SK-N-MC (cell line): Measurements from ENCODE around the gene RPH3AL.

Experiments
- EZH2 ChIP-seq: fragments of 200-600 bp; sonication (generic); IDR thresholded peaks from one replicate; pipeline ENCODE4 v1.6.1; 2017; ENCODE audit warnings: antibody characterized with exemption
- FOXP2 ChIP-seq: optimal IDR thresholded peaks from 2 replicates; pipeline ENCODE3; 2011; ENCODE audit warnings: mild to moderate bottlenecking, moderate library complexity; ENCODE audit not compliant: insufficient read depth; ENCODE audit errors: extremely low read length, control extremely low read depth
- POLR2AphosphoS5 ChIP-seq: IDR thresholded peaks from 2 replicates; pipeline ENCODE4 v1.6.1; 2012; ENCODE audit warnings: mild to moderate bottlenecking, low read depth, low read length, borderline replicate concordance

DNA sequence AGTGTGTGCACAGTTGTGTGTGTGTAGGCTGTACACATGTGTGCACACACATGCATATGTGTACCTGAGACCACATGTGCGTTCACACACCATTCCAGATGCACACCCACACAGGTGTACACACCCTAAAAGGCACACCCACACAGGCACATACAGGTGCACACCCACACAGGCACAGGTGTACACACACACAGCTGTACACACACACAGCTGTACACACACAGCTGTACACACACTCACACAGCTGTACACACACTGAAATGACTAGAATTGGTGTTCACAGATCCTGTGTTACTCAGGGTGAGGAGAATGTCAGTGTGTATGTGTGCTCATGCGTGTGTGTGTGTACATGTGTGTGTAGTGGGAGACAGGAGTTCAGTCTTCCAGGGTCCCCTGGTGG, 155.3 kb downstream of the RPH3AL start:
- TF ChIP-seq POLR2AphosphoS5, result no peak
- no peak for TF ChIP-seq EZH2
- no peak for TF ChIP-seq FOXP2
